HEK293 (cell line): ENCODE results near the gene HMOX1.
"Not testable (repeated sequence)": the region's sequence is repeated elsewhere in the genome, so short reads cannot be mapped to it uniquely, and the experiment has no call there.

ENCODE experiments used
- CTCF ChIA-PET: fragments of 350-600 bp; formaldehyde crosslinking; extraction: SDS; loops from one replicate; lab custom pipeline; 2021; ENCODE audit warnings: antibody characterized with exemption; lab: Yijun Ruan, JAX
- POLR2A ChIA-PET: fragments of 300-600 bp; formaldehyde crosslinking; extraction: SDS; loops from one replicate; lab custom pipeline; 2020; ENCODE audit warnings: antibody characterized with exemption, inconsistent platforms; lab: Yijun Ruan, JAX
- H3K27ac ChIP-seq: fragments of 200-500 bp; sonication (Bioruptor generic); 2 replicates; pipeline ENCODE4 v1.5.1; 2014; ENCODE audit warnings: low read depth, low read length, control low read depth, inconsistent platforms; ENCODE audit errors: extremely low read depth
- H3K36me3 ChIP-seq, 2 experiments: fragments of 200-500 bp in 1 of 2; sonication (Bioruptor generic) in 1 of 2; 1 replicate in 1 of 2; 2 replicates in 1 of 2; pipeline ENCODE4 v1.5.1; 2014 to 2017; ENCODE audit warnings: inconsistent platforms in 2 of 2, low read length in 2 of 2; ENCODE audit not compliant: control insufficient read depth in 2 of 2, insufficient read depth in 1 of 2
- H3K4me1 ChIP-seq: fragments of 200-500 bp; sonication (Bioruptor generic); 2 replicates; pipeline ENCODE4 v1.5.1; 2014; ENCODE audit warnings: mild to moderate bottlenecking, low read length, inconsistent platforms; ENCODE audit not compliant: control insufficient read depth, insufficient read depth
- H3K4me3 ChIP-seq: 2 replicates; pipeline ENCODE4 v1.5.1; 2011; ENCODE audit warnings: low read depth, mild to moderate bottlenecking, control low read depth, low read length, moderate library complexity
- H3K9me3 ChIP-seq: fragments of 200-500 bp; sonication (Bioruptor generic); 2 replicates; pipeline ENCODE4 v1.5.1; 2014; ENCODE audit warnings: low read depth, low read length, inconsistent platforms; ENCODE audit not compliant: control insufficient read depth, insufficient read depth
- EGR2 ChIP-seq: fragments of 450-650 bp; formaldehyde crosslinking; IDR thresholded peaks from 2 replicates; pipeline ENCODE4 v1.5.1; 2016; ENCODE audit warnings: low read depth, missing biosample characterization, missing genetic modification characterization
- OSR2 ChIP-seq: fragments of 450-650 bp; formaldehyde crosslinking; IDR thresholded peaks from 2 replicates; pipeline ENCODE4 v1.5.1; 2016; ENCODE audit warnings: missing biosample characterization, missing genetic modification characterization
- OVOL3 ChIP-seq: fragments of 450-650 bp; formaldehyde crosslinking; IDR thresholded peaks from 2 replicates; pipeline ENCODE4 v1.5.1; 2016; ENCODE audit warnings: missing biosample characterization, missing genetic modification characterization
- ZBTB1 ChIP-seq: fragments of 450-650 bp; formaldehyde crosslinking; IDR thresholded peaks from 2 replicates; pipeline ENCODE4 v1.5.1; 2016; ENCODE audit warnings: missing biosample characterization, missing genetic modification characterization
- ZBTB17 ChIP-seq: fragments of 450-650 bp; formaldehyde crosslinking; IDR thresholded peaks from 2 replicates; pipeline ENCODE4 v1.5.1; 2016; ENCODE audit warnings: missing biosample characterization, missing genetic modification characterization
- ZBTB7A ChIP-seq: fragments of 450-650 bp; formaldehyde crosslinking; IDR thresholded peaks from 2 replicates; pipeline ENCODE4 v1.5.1; 2016; ENCODE audit warnings: low read depth, missing biosample characterization, missing genetic modification characterization
- ZFHX2 ChIP-seq: fragments of 450-650 bp; formaldehyde crosslinking; conservative IDR thresholded peaks from 2 replicates; pipeline ENCODE4 v1.5.1; 2016; ENCODE audit warnings: missing biosample characterization, missing genetic modification characterization
- ZNF16 ChIP-seq: fragments of 450-650 bp; formaldehyde crosslinking; IDR thresholded peaks from 2 replicates; pipeline ENCODE4 v1.5.1; 2016; ENCODE audit warnings: low read depth, missing biosample characterization, missing genetic modification characterization
- ZNF169 ChIP-seq: fragments of 450-650 bp; formaldehyde crosslinking; IDR thresholded peaks from 2 replicates; pipeline ENCODE4 v1.5.1; 2016; ENCODE audit warnings: missing biosample characterization, missing genetic modification characterization
- ZNF221 ChIP-seq: fragments of 450-650 bp; formaldehyde crosslinking; IDR thresholded peaks from 2 replicates; pipeline ENCODE4 v1.5.1; 2017; ENCODE audit warnings: missing biosample characterization, missing genetic modification characterization, borderline replicate concordance
- ZNF366 ChIP-seq: fragments of 450-650 bp; formaldehyde crosslinking; conservative IDR thresholded peaks from 2 replicates; pipeline ENCODE4 v1.5.1; 2016; ENCODE audit warnings: missing biosample characterization, missing genetic modification characterization
- ZNF488 ChIP-seq: fragments of 450-650 bp; formaldehyde crosslinking; IDR thresholded peaks from 2 replicates; pipeline ENCODE4 v1.5.1; 2016; ENCODE audit warnings: missing biosample characterization, missing genetic modification characterization
- ZNF596 ChIP-seq: fragments of 450-650 bp; IDR thresholded peaks from 2 replicates; pipeline ENCODE4 v1.5.0; 2018; ENCODE audit warnings: missing biosample characterization, mild to moderate bottlenecking, missing genetic modification characterization, moderate library complexity
- ZNF621 ChIP-seq: fragments of 450-650 bp; formaldehyde crosslinking; IDR thresholded peaks from 2 replicates; pipeline ENCODE4 v1.5.1; 2017; ENCODE audit warnings: missing biosample characterization, missing genetic modification characterization

HMOX1 gene

GRCh38 chr22:35438673-35439364 is 57.9 kb downstream of the HMOX1 start:
- 0 out of 2 replicates have a peak, but pooled peaks have one; percentile 35 for TF ChIP-seq ZNF488 (tag by site-specific recombination)
- TF ChIP-seq EGR2 = peak; percentile 98
- peak; percentile 99 for TF ChIP-seq ZNF366 (tag by site-specific recombination)
- peak; percentile 97 for TF ChIP-seq ZBTB17 (tag by site-specific recombination)
- TF ChIP-seq ZFHX2 (tag by site-specific recombination) = peak; percentile 94
- H3K9me3 ChIP-seq, H3K4me1 ChIP-seq, POLR2A ChIA-PET, CTCF ChIA-PET, H3K27ac ChIP-seq, H3K4me3 ChIP-seq: not testable (repeated sequence)
- H3K36me3 ChIP-seq = peaks cover 11 to 35% of the 10 kb centered on the region in 2 experiments; a peak in 2 of 3 replicates

GRCh38 chr22:35439365-35439717 is 58.4 kb downstream of the HMOX1 start:
- CTCF ChIA-PET = no interaction called here
- Histone ChIP-seq H3K4me1 (no peaks in the 10 kb centered on the region; the same call in 1 of the 2 replicates), H3K4me3 (no peak overlapping the region), H3K36me3 (peaks cover 10 to 31% of the 10 kb centered on the region in 2 experiments; a peak in 2 of 3 replicates), H3K27ac (no peak overlapping the region), H3K9me3 (no peaks in the 10 kb centered on the region)
- TF ChIP-seq ZFHX2 (tag by site-specific recombination) (peak; percentile 89), EGR2 (peak; percentile 68; the same call in 1 of the 2 replicates), ZBTB1 (tag by site-specific recombination) (no peak)
- POLR2A ChIA-PET = no interaction called here

GRCh38 chr22:35440129-35440528 is 59.2 kb downstream of the HMOX1 start:
- CTCF ChIA-PET = no interaction called here
- Histone ChIP-seq H3K27ac (no peak overlapping the region), H3K36me3 (peaks cover 8 to 28% of the 10 kb centered on the region in 2 experiments; a peak in 2 of 3 replicates), H3K4me3 (no peak overlapping the region), H3K4me1 (no peaks in the 10 kb centered on the region; the same call in 1 of the 2 replicates), H3K9me3 (no peaks in the 10 kb centered on the region)
- no peak for TF ChIP-seq ZNF169 (tag by site-specific recombination)
- no peak for TF ChIP-seq ZNF221 (tag by site-specific recombination)
- no peak for TF ChIP-seq ZBTB7A (tag by site-specific recombination)
- no peak for TF ChIP-seq OVOL3 (tag by site-specific recombination)
- POLR2A ChIA-PET = interaction anchor here (0.7 kb wide), 1 partner anchor 30 kb away, joined by 3 read pairs; no protein-coding TSS in a partner anchor

GRCh38 chr22:35441489-35442100 is 60.7 kb downstream of the HMOX1 start:
- Histone ChIP-seq H3K4me3 (no peak overlapping the region), H3K36me3 (peaks cover 8 to 26% of the 10 kb centered on the region in 2 experiments; a peak in 2 of 3 replicates), H3K27ac (no peak overlapping the region), H3K4me1 (no peaks in the 10 kb centered on the region; the same call in 1 of the 2 replicates), H3K9me3 (no peaks in the 10 kb centered on the region)
- ChIA-PET POLR2A (no interaction called here), CTCF (interaction anchor here (0.6 to 1.2 kb wide), 2 partner anchors 32 to 401 kb away, joined by 3 read pairs; no protein-coding TSS in a partner anchor)
- peak; percentile 65; the same call in 1 of the 2 replicates for TF ChIP-seq EGR2
- peak; percentile 12; the same call in 1 of the 2 replicates for TF ChIP-seq ZFHX2 (tag by site-specific recombination)
- TF ChIP-seq ZNF16 (tag by site-specific recombination) = no peak
- no peak for TF ChIP-seq ZNF621 (tag by site-specific recombination)
- TF ChIP-seq ZNF221 (tag by site-specific recombination) = no peak
- no peak for TF ChIP-seq OSR2 (tag by site-specific recombination)
- TF ChIP-seq ZNF596 = no peak
